ENCODE data around the gene ANKDD1A. TPM values are rescaled to one million over a fixed set of nuclear protein-coding genes. Genes with fewer than 3 reads are reported as not detected.

Gene ANKDD1A
- total RNA-seq, 4 donors from 2014 or later, result 2.1 to 3.6 (median 2.8) TPM

GRCh38 chr15:64915518-64916227 lies 4.0 kb downstream of the ANKDD1A start:
- DNase-seq (ENCODE audit: low spot score in 2 of 2), result no peak
- peaks cover 12% of the 10 kb centered on the region for H3K4me1 ChIP-seq
- no peaks in the 10 kb centered on the region for H3K9me3 ChIP-seq
- WGBS, result 79% methylated on average over 9 of the region's 13 CpGs
- H3K4me3 ChIP-seq, result no peak overlapping the region
- TF ChIP-seq CTCF (IDR thresholded peaks at IDR 0.05) (no peak), EP300 (IDR thresholded peaks at IDR 0.05) (no peak), POLR2A (IDR thresholded peaks at IDR 0.05) (no peak), POLR2AphosphoS5 (IDR thresholded peaks at IDR 0.05) (no peak)
- H3K27ac ChIP-seq, result no peak overlapping the region
- H3K27me3 ChIP-seq, result no peaks in the 10 kb centered on the region
- no peaks in the 10 kb centered on the region for H3K36me3 ChIP-seq

- WGBS, result 83% methylated on average over 2 of the region's 2 CpGs
- TF ChIP-seq POLR2A (IDR thresholded peaks at IDR 0.05) (no peak), EP300 (IDR thresholded peaks at IDR 0.05) (no peak), POLR2AphosphoS5 (IDR thresholded peaks at IDR 0.05) (no peak), CTCF (IDR thresholded peaks at IDR 0.05) (no peak)
- Histone ChIP-seq H3K4me1 (peaks cover 9% of the 10 kb centered on the region), H3K36me3 (no peaks in the 10 kb centered on the region), H3K9me3 (no peaks in the 10 kb centered on the region), H3K4me3 (no peak overlapping the region), H3K27ac (no peak overlapping the region), H3K27me3 (no peaks in the 10 kb centered on the region)
- no peak for DNase-seq (ENCODE audit: low spot score in 2 of 2)
These were observed 4.7 kb downstream of the ANKDD1A start for GRCh38 chr15:64916365-64916764.

- Histone ChIP-seq H3K27ac (no peak overlapping the region), H3K4me3 (no peak overlapping the region), H3K9me3 (no peaks in the 10 kb centered on the region), H3K36me3 (no peaks in the 10 kb centered on the region), H3K4me1 (peaks cover 1% of the 10 kb centered on the region), H3K27me3 (no peaks in the 10 kb centered on the region)
- DNase-seq (ENCODE audit: low spot score in 2 of 2), result no peak
- no peak for TF ChIP-seq POLR2A (IDR thresholded peaks at IDR 0.05)
- no peak for TF ChIP-seq POLR2AphosphoS5 (IDR thresholded peaks at IDR 0.05)
- TF ChIP-seq CTCF (IDR thresholded peaks at IDR 0.05), result no peak
- no peak for TF ChIP-seq EP300 (IDR thresholded peaks at IDR 0.05)
- WGBS, result 80% methylated on average over 5 of the region's 9 CpGs
These were observed 5.5 kb downstream of the ANKDD1A start for GRCh38 chr15:64917211-64917610.

GRCh38 chr15:64919721-64920120 lies 8.0 kb downstream of the ANKDD1A start:
- H3K27me3 ChIP-seq, result no peaks in the 10 kb centered on the region
- DNase-seq (ENCODE audit: low spot score in 2 of 2), result no peak
- no peaks in the 10 kb centered on the region for H3K9me3 ChIP-seq
- WGBS, result 93% methylated on average over 4 of the region's 4 CpGs
- no peaks in the 10 kb centered on the region for H3K4me1 ChIP-seq
- TF ChIP-seq EP300 (IDR thresholded peaks at IDR 0.05) (no peak), POLR2AphosphoS5 (IDR thresholded peaks at IDR 0.05) (no peak), POLR2A (IDR thresholded peaks at IDR 0.05) (no peak), CTCF (IDR thresholded peaks at IDR 0.05) (no peak)
- no peak overlapping the region for H3K27ac ChIP-seq
- no peak overlapping the region for H3K4me3 ChIP-seq
- no peaks in the 10 kb centered on the region for H3K36me3 ChIP-seq

- no peak overlapping the region for H3K4me3 ChIP-seq
- no peaks in the 10 kb centered on the region for H3K27me3 ChIP-seq
- TF ChIP-seq POLR2A (IDR thresholded peaks at IDR 0.05), result no peak
- no peak for TF ChIP-seq EP300 (IDR thresholded peaks at IDR 0.05)
- TF ChIP-seq POLR2AphosphoS5 (IDR thresholded peaks at IDR 0.05), result no peak
- no peak for TF ChIP-seq CTCF (IDR thresholded peaks at IDR 0.05)
- no peak for DNase-seq (ENCODE audit: low spot score in 2 of 2)
- H3K9me3 ChIP-seq, result no peaks in the 10 kb centered on the region
- WGBS, result 60% methylated on average over 6 of the region's 6 CpGs
- no peaks in the 10 kb centered on the region for H3K36me3 ChIP-seq
- H3K4me1 ChIP-seq, result no peaks in the 10 kb centered on the region
- H3K27ac ChIP-seq, result no peak overlapping the region
These were observed 10.0 kb downstream of the ANKDD1A start for GRCh38 chr15:64921711-64922110.
